Panc1 (cell line): ENCODE results near the gene SNIP1. TPM values are rescaled to one million over a fixed set of nuclear protein-coding genes. Genes with fewer than 3 reads are reported as not detected.
"Not testable (repeated sequence)": the region's sequence is repeated elsewhere in the genome, so short reads cannot be mapped to it uniquely, and the experiment has no call there.

Experiments used
- ATAC-seq: fragments of 200-7000 bp; cut with Tn5 transposase; 2 replicates; pipeline ENCODE4 v1.9.1; 2020; ENCODE audit warnings: mild to moderate bottlenecking, moderate library complexity
- BruUV-seq: library from RNA; stranded (reverse); fragments of 400-500 nt; replicated peaks from 2 replicates; lab custom pipeline; 2021; lab: Mats Ljungman, UMichigan
- CTCF ChIA-PET: fragments of 300-600 bp; sonication (Branson Sonifier 250); formaldehyde crosslinking; loops from one replicate; lab custom pipeline; 2022; ENCODE audit warnings: antibody characterized with exemption; lab: Charles Lee
- POLR2A ChIA-PET: fragments of 300-600 bp; sonication (Branson Sonifier 250); formaldehyde crosslinking; loops from one replicate; lab custom pipeline; 2022; ENCODE audit warnings: antibody characterized with exemption; lab: Charles Lee
- DNase-seq: peaks from one replicate; pipeline ENCODE4 v3.0.0-alpha.2; 2010; ENCODE audit warnings: low read depth, low spot score
- H3K27ac ChIP-seq: 2 replicates; pipeline ENCODE4 v1.5.1; 2011; ENCODE audit warnings: mild to moderate bottlenecking, low read length, inconsistent platforms
- H3K27me3 ChIP-seq: fragments of 200-500 bp; sonication (Bioruptor generic); 2 replicates; pipeline ENCODE4 v1.6.0; 2014; ENCODE audit warnings: low read length, inconsistent platforms; ENCODE audit not compliant: control insufficient read depth, insufficient read depth
- H3K36me3 ChIP-seq: fragments of 200-500 bp; sonication (Bioruptor generic); 2 replicates; pipeline ENCODE4 v1.5.1; 2014; ENCODE audit warnings: inconsistent platforms, mild to moderate bottlenecking, low read length, moderate library complexity; ENCODE audit not compliant: control insufficient read depth, insufficient read depth
- H3K4me1 ChIP-seq: 2 replicates; pipeline ENCODE4 v1.5.1; 2011; ENCODE audit warnings: inconsistent platforms, mild to moderate bottlenecking, low read length, moderate library complexity; ENCODE audit not compliant: control insufficient read depth, insufficient read depth
- H3K4me3 ChIP-seq, 2 experiments: 2 replicates each; pipeline ENCODE4 v1.5.1; 2011 to 2012; ENCODE audit warnings: low read depth in 2 of 2, low read length in 2 of 2, mild to moderate bottlenecking in 2 of 2, inconsistent platforms in 1 of 2, moderate library complexity in 1 of 2
- H3K9me3 ChIP-seq: fragments of 200-500 bp; sonication (Bioruptor generic); 2 replicates; pipeline ENCODE4 v1.5.1; 2014; ENCODE audit warnings: low read depth, mild to moderate bottlenecking, inconsistent platforms, low read length, moderate library complexity; ENCODE audit not compliant: control insufficient read depth, insufficient read depth
- CTCF ChIP-seq: fragments of 450-650 bp; IDR thresholded peaks from 2 replicates; pipeline ENCODE4 v1.5.1; 2017; ENCODE audit warnings: mild to moderate bottlenecking
- POLR2AphosphoS5 ChIP-seq: IDR thresholded peaks from 2 replicates; pipeline ENCODE4 v1.6.1; 2012; ENCODE audit warnings: mild to moderate bottlenecking, low read depth, low read length, moderate library complexity
- REST ChIP-seq, 2 experiments: IDR thresholded peaks; 2 replicates each; pipeline ENCODE4 v1.6.1; 2011 to 2012; ENCODE audit warnings: low read depth in 2 of 2, control low read depth in 1 of 2, low read length in 1 of 2, mild to moderate bottlenecking in 1 of 2, moderate library complexity in 1 of 2; ENCODE audit not compliant: insufficient read depth in 1 of 2
- SIN3A ChIP-seq: IDR thresholded peaks from 2 replicates; pipeline ENCODE4 v1.6.1; 2012; ENCODE audit warnings: low read depth, mild to moderate bottlenecking, low read length, moderate library complexity, borderline replicate concordance; ENCODE audit not compliant: insufficient read depth
- TCF7L2 ChIP-seq: IDR thresholded peaks from 2 replicates; pipeline ENCODE4 v1.6.1; 2011; ENCODE audit warnings: mild to moderate bottlenecking, low read depth, low read length, inconsistent platforms
- in situ Hi-C: cut with HindIII; loops from 2 replicates; pipeline ENCODE4 v1.10.0; 2016; ENCODE audit warnings: low sequenced_read_pairs, low pct_unique_long_range_greater_than_20kb
- intact Hi-C: fragments of 100-400 bp; cut with micrococcal nuclease; formaldehyde crosslinking; loops from one replicate; pipeline ENCODE4 v1.10.0; 2022; ENCODE audit not compliant: unreplicated experiment
- total RNA-seq: library from RNA; stranded (reverse); gene quantifications from one replicate; pipeline ENCODE4 v1.2.1, GENCODE V29; 2021; ENCODE audit not compliant: unreplicated experiment

The SNIP1 gene
- total RNA-seq, 1 experiment from 2014 or later: 21.4 TPM

GRCh38 chr1:37540036-37540785 lies 13.9 kb downstream of the SNIP1 start:
- Histone ChIP-seq H3K27ac (no peak overlapping the region), H3K9me3 (no peaks in the 10 kb centered on the region), H3K36me3 (peaks cover 15% of the 10 kb centered on the region), H3K27me3 (no peaks in the 10 kb centered on the region), H3K4me3 (no peak overlapping the region), H3K4me1 (no peaks in the 10 kb centered on the region)
- TF ChIP-seq TCF7L2 (no peak), REST (IDR thresholded peaks at IDR 0.05; ENCODE audit: insufficient read depth in 1 of 2, low read depth in 2 of 2, low read length in 1 of 2) (no peak), SIN3A (no peak), CTCF (no peak), POLR2AphosphoS5 (no peak)
- no TSS peak for BruUV-seq
- intact Hi-C loops (no loop called here), in situ Hi-C loops (no loop called here)
- POLR2A ChIA-PET: no interaction called here
- no peak for ATAC-seq
- CTCF ChIA-PET: no interaction called here
- no peak for DNase-seq

- CTCF ChIA-PET: interaction anchor here (0.6 kb wide), 1 partner anchor 1656 kb away, joined by 6 read pairs; the partner anchor contains the start of gene AGO1
- POLR2A ChIA-PET: interaction anchor here (0.7 kb wide), 1 partner anchor 43 kb away, joined by 6 read pairs; no protein-coding TSS in a partner anchor
- ATAC-seq, H3K9me3 ChIP-seq, BruUV-seq, intact Hi-C loops, DNase-seq, H3K4me1 ChIP-seq, H3K27ac ChIP-seq, in situ Hi-C loops, H3K4me3 ChIP-seq, H3K27me3 ChIP-seq: not testable (repeated sequence)
- H3K36me3 ChIP-seq: peaks cover 15% of the 10 kb centered on the region
Observed at GRCh38 chr1:37539154-37539553, 14.9 kb downstream of the SNIP1 start.

GRCh38 chr1:37537378-37537777 lies 16.7 kb downstream of the SNIP1 start:
- H3K27me3 ChIP-seq: no peaks in the 10 kb centered on the region
- ATAC-seq (no peak), DNase-seq (peak; percentile 76)
- H3K4me3 ChIP-seq: no peak overlapping the region
- peaks cover 15% of the 10 kb centered on the region for H3K36me3 ChIP-seq
- ChIA-PET CTCF (no interaction called here), POLR2A (no interaction called here)
- in situ Hi-C loops (no loop called here), intact Hi-C loops (no loop called here)
- no peaks in the 10 kb centered on the region for H3K9me3 ChIP-seq
- TSS peak; percentile 62 for BruUV-seq
- H3K4me1 ChIP-seq: peaks cover 5% of the 10 kb centered on the region
- no peak overlapping the region for H3K27ac ChIP-seq
- no peak for TF ChIP-seq REST (IDR thresholded peaks at IDR 0.05; ENCODE audit: insufficient read depth in 1 of 2, low read depth in 2 of 2, low read length in 1 of 2)
- TF ChIP-seq POLR2AphosphoS5: no peak
- TF ChIP-seq TCF7L2: no peak
- TF ChIP-seq CTCF: no peak
- no peak for TF ChIP-seq SIN3A
